Esophagus muscularis mucosa (tissue), 4 donors: Measurements from ENCODE around the gene RAD51B. TPM values are rescaled to one million over a fixed set of nuclear protein-coding genes. Genes with fewer than 3 reads are reported as not detected.

ENCODE experiments used
- DNase-seq: peaks from one replicate; pipeline ENCODE4 v3.0.0-alpha.2; 2017; ENCODE audit errors: extremely low spot score
- H3K27ac ChIP-seq, 4 donors: fragments of 200-600 bp; sonication (generic); replicated peaks in 1 of 4; 1 replicate in 3 of 4; 2 replicates in 1 of 4; pipeline ENCODE4 v1.5.1; 2016 to 2019; ENCODE audit warnings: mild to moderate bottlenecking in 1 of 4
- H3K27me3 ChIP-seq, 4 donors: fragments of 200-600 bp; sonication (generic); one replicate each; pipeline versions ENCODE4 v1.5.1 to v1.6.0; 2016 to 2019
- H3K36me3 ChIP-seq, 4 donors: fragments of 200-600 bp; sonication (generic); one replicate each; pipeline ENCODE4 v1.5.1; 2016 to 2019
- H3K4me1 ChIP-seq, 4 donors: fragments of 200-600 bp; sonication (generic); one replicate each; pipeline ENCODE4 v1.5.1; 2016 to 2019
- H3K4me3 ChIP-seq, 4 donors: fragments of 200-600 bp; sonication (generic); 1 replicate in 2 of 4; 2 replicates in 2 of 4; pipeline ENCODE4 v1.5.1; 2016 to 2019; ENCODE audit warnings: mild to moderate bottlenecking in 4 of 4, moderate library complexity in 1 of 4
- H3K9me3 ChIP-seq, 4 donors: fragments of 200-600 bp; sonication (generic); 1 replicate in 3 of 4; 2 replicates in 1 of 4; pipeline ENCODE4 v1.5.1; 2016 to 2019
- EP300 ChIP-seq: sonication (generic); formaldehyde crosslinking; IDR thresholded peaks from one replicate; pipeline ENCODE4 v1.6.1; 2017; ENCODE audit warnings: antibody characterized with exemption
- POLR2A ChIP-seq: fragments of 450-650 bp; IDR thresholded peaks from one replicate; pipeline ENCODE4 v1.6.1; 2017; ENCODE audit warnings: antibody characterized with exemption, moderate library complexity, mild to moderate bottlenecking, low read depth
- POLR2AphosphoS5 ChIP-seq, 2 donors: sonication (generic); formaldehyde crosslinking; IDR thresholded peaks; one replicate each; pipeline ENCODE4 v1.6.1; 2017; ENCODE audit warnings: antibody characterized with exemption in 2 of 2
- WGBS: methylation state at CpG from one replicate; pipeline ENCODE4 v1.1.5; 2018; 5-methylcytosine and 5-hydroxymethylcytosine counted together
- intact Hi-C: fragments of 100-400 bp; cut with DNase I; formaldehyde crosslinking; loops from one replicate; pipeline ENCODE4 v1.15.1; 2023
- total RNA-seq, 4 donors: library from RNA; depleted of rRNA; stranded (reverse); fragments of >200 nt; gene quantifications; one replicate each; pipeline versions ENCODE4 v1.1.0 to v1.2.1, GENCODE V29; 2016
- TF ChIP-seq, protein P1 (sequence below), 3 experiments: fragments of 200-600 bp in 2 of 3; fragments of 450-650 bp in 1 of 3; sonication (generic) in 2 of 3; IDR thresholded peaks; one replicate each; pipeline ENCODE4 v1.5.1; 2017 to 2019; ENCODE audit warnings: antibody characterized with exemption in 3 of 3, mild to moderate bottlenecking in 2 of 3, moderate library complexity in 1 of 3

The RAD51B gene
- total RNA-seq, 4 donors from 2014 or later = 2.8 to 11.1 (median 5.1) TPM

DNA sequence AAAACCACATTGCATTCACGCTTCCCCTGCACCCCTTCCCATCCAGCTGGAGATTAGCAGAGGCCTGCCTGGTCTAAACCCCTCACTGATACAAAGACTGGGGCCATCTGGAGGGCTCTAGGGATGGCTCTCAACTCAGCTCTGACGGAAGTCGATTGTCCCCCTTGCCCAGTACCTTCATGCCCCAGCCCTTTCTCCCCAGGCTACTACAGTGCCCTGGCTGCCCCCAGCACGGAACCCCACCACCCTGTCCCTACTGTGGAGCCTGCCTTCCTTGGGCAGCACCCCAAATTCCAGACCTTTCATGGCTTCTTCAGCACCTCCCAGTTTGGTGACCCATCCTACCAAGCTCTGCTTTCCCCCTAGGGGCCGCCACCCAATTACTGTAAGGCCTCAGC lies 947.7 kb downstream of the RAD51B start:
- intact Hi-C loops = no loop called here
- Histone ChIP-seq H3K4me3 (no peak overlapping the region), H3K9me3 (no peaks in the 10 kb centered on the region), H3K36me3 (no peaks in the 10 kb centered on the region), H3K27ac (no peak overlapping the region), H3K4me1 (peaks cover 17 to 36% (median 25%) of the 10 kb centered on the region in 4 donors), H3K27me3 (no peaks in the 10 kb centered on the region)
- TF ChIP-seq EP300 (no peak), POLR2A (no peak), POLR2AphosphoS5 (IDR thresholded peaks at IDR 0.05) (no peak)
- TF ChIP-seq, protein P1, sequence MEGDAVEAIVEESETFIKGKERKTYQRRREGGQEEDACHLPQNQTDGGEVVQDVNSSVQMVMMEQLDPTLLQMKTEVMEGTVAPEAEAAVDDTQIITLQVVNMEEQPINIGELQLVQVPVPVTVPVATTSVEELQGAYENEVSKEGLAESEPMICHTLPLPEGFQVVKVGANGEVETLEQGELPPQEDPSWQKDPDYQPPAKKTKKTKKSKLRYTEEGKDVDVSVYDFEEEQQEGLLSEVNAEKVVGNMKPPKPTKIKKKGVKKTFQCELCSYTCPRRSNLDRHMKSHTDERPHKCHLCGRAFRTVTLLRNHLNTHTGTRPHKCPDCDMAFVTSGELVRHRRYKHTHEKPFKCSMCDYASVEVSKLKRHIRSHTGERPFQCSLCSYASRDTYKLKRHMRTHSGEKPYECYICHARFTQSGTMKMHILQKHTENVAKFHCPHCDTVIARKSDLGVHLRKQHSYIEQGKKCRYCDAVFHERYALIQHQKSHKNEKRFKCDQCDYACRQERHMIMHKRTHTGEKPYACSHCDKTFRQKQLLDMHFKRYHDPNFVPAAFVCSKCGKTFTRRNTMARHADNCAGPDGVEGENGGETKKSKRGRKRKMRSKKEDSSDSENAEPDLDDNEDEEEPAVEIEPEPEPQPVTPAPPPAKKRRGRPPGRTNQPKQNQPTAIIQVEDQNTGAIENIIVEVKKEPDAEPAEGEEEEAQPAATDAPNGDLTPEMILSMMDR (IDR thresholded peaks at IDR 0.05) = no peak
- DNase-seq = no peak
- WGBS = 100% methylated on average over 4 of the region's 5 CpGs

DNA sequence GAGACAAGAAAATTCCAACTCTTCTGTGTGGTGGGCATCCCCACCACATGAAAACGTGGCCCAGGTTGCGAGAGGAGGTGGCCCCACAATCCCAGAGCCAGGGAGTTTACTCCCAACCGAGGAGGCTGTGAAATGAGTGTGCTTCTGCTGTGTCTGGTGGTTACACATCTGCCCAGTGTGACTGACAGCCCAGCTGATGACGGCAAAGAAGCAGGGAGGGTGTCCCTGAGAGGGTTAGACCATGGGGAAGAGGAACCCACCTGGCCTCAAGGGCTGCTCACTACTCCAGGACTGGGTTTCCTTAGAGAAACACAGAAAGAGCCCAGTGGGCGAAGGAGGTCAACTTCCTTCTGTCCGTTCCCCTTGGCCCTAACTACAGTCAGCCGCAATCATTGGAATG lies 948.7 kb downstream of the RAD51B start:
- no peaks in the 10 kb centered on the region for H3K27me3 ChIP-seq
- 98% methylated on average over 6 of the region's 7 CpGs for WGBS
- no peaks in the 10 kb centered on the region for H3K9me3 ChIP-seq
- no peaks in the 10 kb centered on the region for H3K36me3 ChIP-seq
- TF ChIP-seq, protein P1 (IDR thresholded peaks at IDR 0.05) = no peak
- TF ChIP-seq POLR2AphosphoS5 (IDR thresholded peaks at IDR 0.05) (no peak), POLR2A (no peak), EP300 (no peak)
- no peak overlapping the region for H3K4me3 ChIP-seq
- no peak for DNase-seq
- peaks cover 7 to 30% (median 21%) of the 10 kb centered on the region in 4 donors for H3K4me1 ChIP-seq
- intact Hi-C loops = no loop called here
- no peak overlapping the region for H3K27ac ChIP-seq

DNA sequence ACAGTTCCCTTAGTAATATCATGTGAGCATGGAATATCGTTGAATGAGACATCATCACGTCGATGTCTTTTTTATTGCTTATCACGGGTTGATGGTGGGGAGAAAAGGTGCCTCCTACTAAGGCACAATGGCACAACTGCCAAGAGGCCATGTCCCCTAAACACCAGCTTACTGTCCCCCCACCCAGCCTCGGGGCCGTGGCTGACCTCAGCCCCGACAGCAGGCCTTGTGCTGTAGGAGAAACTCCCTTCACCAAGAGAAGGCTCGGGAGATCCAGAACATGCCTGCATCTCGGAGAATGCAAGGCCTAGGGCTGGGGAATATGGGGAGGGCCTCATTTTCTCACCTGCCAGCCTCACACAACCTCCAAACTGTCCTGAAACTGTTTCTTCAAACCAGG lies 950.5 kb downstream of the RAD51B start:
- no peaks in the 10 kb centered on the region for H3K36me3 ChIP-seq
- H3K4me3 ChIP-seq = no peak overlapping the region
- intact Hi-C loops = no loop called here
- no peak for DNase-seq
- H3K4me1 ChIP-seq = peaks cover 6 to 25% (median 18%) of the 10 kb centered on the region in 4 donors
- no peak overlapping the region for H3K27ac ChIP-seq
- H3K27me3 ChIP-seq = no peaks in the 10 kb centered on the region
- 97% methylated on average over 7 of the region's 9 CpGs for WGBS
- TF ChIP-seq POLR2A (no peak), POLR2AphosphoS5 (IDR thresholded peaks at IDR 0.05) (no peak), EP300 (no peak)
- TF ChIP-seq, protein P1 (IDR thresholded peaks at IDR 0.05) = no peak
- H3K9me3 ChIP-seq = peaks cover 0 to 2% (median 0%) of the 10 kb centered on the region in 4 donors

DNA sequence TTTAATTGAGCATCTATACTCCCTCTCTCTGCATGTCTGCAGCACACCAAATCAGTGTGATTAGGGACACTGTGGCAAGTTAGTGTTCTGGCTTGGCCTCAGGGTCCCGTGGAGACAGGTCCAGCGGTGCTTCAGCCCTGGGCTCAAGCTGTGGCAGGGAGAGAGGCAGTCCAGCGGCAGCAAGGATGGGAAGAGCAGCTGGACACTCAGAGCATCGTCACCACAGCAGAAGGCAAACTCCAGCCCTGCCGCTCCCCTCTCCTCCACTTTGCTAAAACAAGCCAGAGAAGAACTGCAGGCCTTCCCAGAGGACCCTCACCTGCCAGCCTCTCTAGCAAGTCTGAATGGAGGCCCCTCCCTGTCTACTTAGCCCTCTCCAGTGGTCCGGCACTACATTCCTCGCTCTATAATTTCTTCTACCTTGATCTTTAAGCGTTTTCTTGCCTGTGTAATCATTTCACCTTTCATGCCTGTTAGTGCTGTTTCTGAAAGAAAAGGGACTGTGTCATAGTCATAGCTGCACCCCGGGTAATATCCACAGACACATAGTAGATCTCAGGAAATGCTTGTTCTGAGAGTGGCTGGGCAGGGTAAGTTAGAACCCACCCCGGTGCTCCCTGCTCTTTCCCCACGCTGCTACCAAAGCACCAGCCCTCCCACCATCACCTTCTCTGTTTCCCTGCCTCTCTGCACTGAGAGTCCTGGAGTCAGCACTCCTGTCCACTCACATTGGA lies 951.1 kb downstream of the RAD51B start:
- peaks cover 0 to 5% (median 0%) of the 10 kb centered on the region in 4 donors for H3K9me3 ChIP-seq
- H3K4me1 ChIP-seq = peaks cover 6 to 25% (median 18%) of the 10 kb centered on the region in 4 donors
- no peak overlapping the region for H3K4me3 ChIP-seq
- no peaks in the 10 kb centered on the region for H3K27me3 ChIP-seq
- TF ChIP-seq POLR2A (no peak), EP300 (no peak), POLR2AphosphoS5 (IDR thresholded peaks at IDR 0.05) (no peak)
- H3K36me3 ChIP-seq = no peaks in the 10 kb centered on the region
- H3K27ac ChIP-seq = peak overlapping the region in 1 of 4 donors; percentile 28
- WGBS = 88% methylated on average over 11 of the region's 11 CpGs
- no peak for DNase-seq
- intact Hi-C loops = no loop called here

DNA sequence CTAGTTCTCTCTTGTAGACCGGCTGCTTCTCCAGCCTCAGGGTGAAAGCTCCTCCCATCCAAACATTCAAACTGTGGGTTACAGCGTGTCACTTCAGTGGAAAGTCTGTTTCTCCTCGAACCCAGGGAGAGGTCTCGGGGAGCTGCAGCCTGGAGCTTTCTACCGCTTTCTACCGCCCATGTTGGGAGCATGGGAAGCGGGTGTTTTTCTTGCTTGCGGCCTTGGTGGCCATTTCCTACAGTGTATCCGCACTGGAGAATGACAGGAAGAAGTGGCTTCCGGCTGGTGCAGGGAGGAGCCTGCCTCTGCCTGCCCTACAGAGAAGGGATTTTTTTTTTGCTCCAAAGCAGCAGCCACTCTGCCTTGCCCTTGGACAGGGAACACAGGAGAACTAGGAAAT lies 952.1 kb downstream of the RAD51B start:
- no peak for DNase-seq
- Histone ChIP-seq H3K36me3 (no peaks in the 10 kb centered on the region), H3K27me3 (no peaks in the 10 kb centered on the region), H3K9me3 (peaks cover 0 to 5% (median 0%) of the 10 kb centered on the region in 4 donors), H3K27ac (peak overlapping the region in 3 of 4 donors; percentile 27 to 40 (median 28)), H3K4me1 (peaks cover 6 to 25% (median 18%) of the 10 kb centered on the region in 4 donors), H3K4me3 (no peak overlapping the region)
- WGBS = 85% methylated on average over 9 of the region's 10 CpGs
- no peak for TF ChIP-seq POLR2A
- TF ChIP-seq EP300 = no peak
- peak; percentile 28 to 61 for TF ChIP-seq POLR2AphosphoS5 (IDR thresholded peaks at IDR 0.05)
- intact Hi-C loops = no loop called here
